OCI-LY3 (cell line): ENCODE measurements around the gene SDK2.

Experiments used
- H2AFZ ChIP-seq: fragments of 200-600, 300-600 bp; shearing (Covaris generic); 2 replicates; pipeline ENCODE4 v1.6.0; 2014; ENCODE audit warnings: antibody characterized with exemption, low read depth, low read length
- H3K27ac ChIP-seq: fragments of 200-600, 300-600 bp; sonication (generic); 2 replicates; pipeline ENCODE4 v1.5.1; 2014; ENCODE audit warnings: mild to moderate bottlenecking, low read length, moderate library complexity, mixed read lengths
- H3K27me3 ChIP-seq: fragments of 200-600, 300-600 bp; sonication (generic); 2 replicates; pipeline ENCODE4 v1.6.1; 2014; ENCODE audit warnings: low read depth, low read length, mixed read lengths
- H3K36me3 ChIP-seq: fragments of 200-600, 300-600 bp; sonication (generic); replicated peaks from 2 replicates; pipeline ENCODE3; 2014; ENCODE audit warnings: low read depth, low read length, mixed read lengths
- H3K4me1 ChIP-seq: fragments of 300-600, 200-600 bp; sonication (generic); 2 replicates; pipeline ENCODE4 v1.6.1; 2014; ENCODE audit warnings: low read length, mixed read lengths
- H3K4me2 ChIP-seq: fragments of 200-600, 300-600 bp; sonication (generic); 2 replicates; pipeline ENCODE4 v1.6.1; 2014; ENCODE audit warnings: low read length, mixed read lengths
- H3K4me3 ChIP-seq: fragments of 300-600, 200-600 bp; sonication (generic); 2 replicates; pipeline ENCODE4 v1.5.1; 2014; ENCODE audit warnings: antibody characterized with exemption, mild to moderate bottlenecking, low read length, moderate library complexity
- H3K79me2 ChIP-seq: fragments of 300-600, 200-600 bp; shearing (Covaris generic); 2 replicates; pipeline ENCODE4 v1.6.1; 2014; ENCODE audit warnings: mild to moderate bottlenecking, low read length, mixed read lengths
- H3K9ac ChIP-seq: fragments of 300-600, 200-600 bp; shearing (Covaris generic); 2 replicates; pipeline ENCODE4 v1.6.0; 2014; ENCODE audit warnings: mild to moderate bottlenecking, low read length, moderate library complexity
- H3K9me3 ChIP-seq: fragments of 200-600, 300-600 bp; shearing (Covaris generic); 2 replicates; pipeline ENCODE4 v1.6.1; 2014; ENCODE audit warnings: low read length, mixed read lengths; ENCODE audit not compliant: insufficient read depth
- H4K20me1 ChIP-seq: fragments of 200-600, 300-600 bp; sonication (generic); 2 replicates; pipeline ENCODE4 v1.6.1; 2016; ENCODE audit warnings: low read length, mixed read lengths; ENCODE audit not compliant: insufficient read depth
- CTCF ChIP-seq: fragments of 200-600, 300-600 bp; sonication (generic); IDR thresholded peaks from 2 replicates; pipeline ENCODE4 v1.5.1; 2014; ENCODE audit warnings: antibody characterized with exemption, low read length, low read depth
- EZH2phosphoT487 ChIP-seq: fragments of 200-600 bp; shearing (Covaris generic); IDR thresholded peaks from 2 replicates; pipeline ENCODE4 v1.6.1; 2018; ENCODE audit warnings: antibody characterized with exemption, mixed run types, low read depth

The SDK2 gene

GRCh38 chr17:73359352-73359751 lies 284.9 kb downstream of the SDK2 start:
- Histone ChIP-seq H3K79me2 (no peaks in the 10 kb centered on the region), H3K27me3 (peaks cover 22% of the 10 kb centered on the region), H3K9ac (no peak overlapping the region), H3K27ac (no peak overlapping the region), H3K9me3 (no peaks in the 10 kb centered on the region), H2AFZ (no peak overlapping the region), H3K4me1 (no peaks in the 10 kb centered on the region), H4K20me1 (no peaks in the 10 kb centered on the region), H3K4me2 (no peak overlapping the region), H3K36me3 (no peaks in the 10 kb centered on the region), H3K4me3 (no peak overlapping the region)
- TF ChIP-seq EZH2phosphoT487 (no peak), CTCF (no peak)

GRCh38 chr17:73358668-73359067 lies 285.6 kb downstream of the SDK2 start:
- Histone ChIP-seq H2AFZ (no peak overlapping the region), H3K36me3 (no peaks in the 10 kb centered on the region), H3K27ac (no peak overlapping the region), H3K27me3 (peaks cover 22% of the 10 kb centered on the region), H3K4me3 (no peak overlapping the region), H3K9me3 (no peaks in the 10 kb centered on the region), H3K79me2 (no peaks in the 10 kb centered on the region), H3K4me2 (no peak overlapping the region), H3K9ac (no peak overlapping the region), H3K4me1 (no peaks in the 10 kb centered on the region), H4K20me1 (no peaks in the 10 kb centered on the region)
- TF ChIP-seq CTCF (no peak), EZH2phosphoT487 (no peak)

- Histone ChIP-seq H3K9me3 (no peaks in the 10 kb centered on the region), H3K27ac (no peak overlapping the region), H3K79me2 (no peaks in the 10 kb centered on the region), H3K9ac (no peak overlapping the region), H3K36me3 (no peaks in the 10 kb centered on the region), H4K20me1 (no peaks in the 10 kb centered on the region), H3K4me3 (no peak overlapping the region), H3K4me1 (no peaks in the 10 kb centered on the region), H3K4me2 (no peak overlapping the region), H3K27me3 (peaks cover 22% of the 10 kb centered on the region), H2AFZ (no peak overlapping the region)
- TF ChIP-seq EZH2phosphoT487 = no peak
- no peak for TF ChIP-seq CTCF
Observed at GRCh38 chr17:73357981-73358380, 286.3 kb downstream of the SDK2 start.

- Histone ChIP-seq H3K4me1 (no peaks in the 10 kb centered on the region), H3K27me3 (peaks cover 22% of the 10 kb centered on the region), H3K27ac (no peak overlapping the region), H3K9ac (no peak overlapping the region), H2AFZ (no peak overlapping the region), H3K9me3 (no peaks in the 10 kb centered on the region), H3K79me2 (no peaks in the 10 kb centered on the region), H3K4me3 (no peak overlapping the region), H3K36me3 (no peaks in the 10 kb centered on the region), H3K4me2 (no peak overlapping the region), H4K20me1 (no peaks in the 10 kb centered on the region)
- TF ChIP-seq EZH2phosphoT487 (no peak), CTCF (no peak)
Observed at GRCh38 chr17:73357318-73357717, 286.9 kb downstream of the SDK2 start.
